GM23338 (cell line): ENCODE data around the gene APBA2. TPM values are rescaled to one million over a fixed set of nuclear protein-coding genes. Genes with fewer than 3 reads are reported as not detected.

Experiments
- ATAC-seq: fragments of 200-7000 bp; cut with Tn5 transposase; 3 replicates; pipeline ENCODE4 v1.9.1; 2020
- DNase-seq: peaks from one replicate; pipeline ENCODE4 v3.0.0-alpha.2; 2015; ENCODE audit warnings: low spot score
- H2AFZ ChIP-seq: fragments of 200-600 bp; sonication (generic); 2 replicates; pipeline ENCODE4 v1.8.0; 2016; ENCODE audit warnings: antibody characterized with exemption, mild to moderate bottlenecking, moderate library complexity
- H3F3A ChIP-seq: fragments of 200-600 bp; sonication (generic); replicated peaks from 2 replicates; pipeline ENCODE4 v1.8.0; 2017; ENCODE audit warnings: antibody characterized with exemption, mixed run types, low read depth
- H3K27ac ChIP-seq: fragments of 200-600 bp; sonication (generic); 2 replicates; pipeline ENCODE4 v1.6.1; 2016; ENCODE audit warnings: low read depth
- H3K27me3 ChIP-seq: fragments of 200-600 bp; sonication (generic); 2 replicates; pipeline ENCODE4 v1.8.0; 2016; ENCODE audit warnings: mild to moderate bottlenecking, mixed run types, moderate library complexity; ENCODE audit not compliant: insufficient read depth
- H3K36me3 ChIP-seq: fragments of 200-600 bp; sonication (generic); 2 replicates; pipeline ENCODE4 v1.8.0; 2016; ENCODE audit warnings: mild to moderate bottlenecking; ENCODE audit not compliant: insufficient read depth
- H3K4me1 ChIP-seq: fragments of 200-600 bp; sonication (generic); 2 replicates; pipeline ENCODE4 v1.8.0; 2016; ENCODE audit warnings: mild to moderate bottlenecking, moderate library complexity; ENCODE audit not compliant: insufficient read depth
- H3K4me2 ChIP-seq: fragments of 200-600 bp; sonication (generic); 2 replicates; pipeline ENCODE4 v1.7.1; 2017; ENCODE audit warnings: mixed run types
- H3K4me3 ChIP-seq: fragments of 200-600 bp; sonication (generic); 2 replicates; pipeline ENCODE4 v1.6.1; 2016; ENCODE audit warnings: mixed run types
- H3K79me2 ChIP-seq: fragments of 200-600 bp; sonication (generic); replicated peaks from 2 replicates; pipeline ENCODE4 v1.8.0; 2017; ENCODE audit warnings: mild to moderate bottlenecking; ENCODE audit not compliant: insufficient read depth
- H3K9me2 ChIP-seq: fragments of 200-600 bp; sonication (generic); 2 replicates; pipeline ENCODE4 v1.8.0; 2017; ENCODE audit not compliant: insufficient read depth
- H4K20me1 ChIP-seq: fragments of 200-600 bp; sonication (generic); replicated peaks from 2 replicates; pipeline ENCODE4 v1.8.0; 2017; ENCODE audit warnings: mild to moderate bottlenecking; ENCODE audit not compliant: insufficient read depth
- H3K27ac Mint-ChIP-seq: 2 replicates; pipeline ENCODE4 v1.8.0; 2020; ENCODE audit warnings: inconsistent platforms, mild to moderate bottlenecking, moderate library complexity, mixed read lengths
- H3K27me3 Mint-ChIP-seq: 3 replicates; pipeline ENCODE4 v1.8.0; 2022; ENCODE audit warnings: low read depth, mild to moderate bottlenecking, moderate library complexity, mixed read lengths, inconsistent platforms; ENCODE audit not compliant: insufficient read depth, poor library complexity
- H3K36me3 Mint-ChIP-seq: 3 replicates; pipeline ENCODE4 v1.8.0; 2021; ENCODE audit warnings: low read depth, mild to moderate bottlenecking, inconsistent platforms, moderate library complexity, mixed read lengths
- H3K4me1 Mint-ChIP-seq: 3 replicates; pipeline ENCODE4 v1.8.0; 2020; ENCODE audit warnings: mild to moderate bottlenecking, inconsistent platforms, mixed read lengths
- H3K4me3 Mint-ChIP-seq: 3 replicates; pipeline ENCODE4 v1.8.0; 2021; ENCODE audit warnings: moderate library complexity, mild to moderate bottlenecking, inconsistent platforms, mixed read lengths
- H3K9me3 Mint-ChIP-seq: 3 replicates; pipeline ENCODE4 v1.8.0; 2020; ENCODE audit warnings: moderate library complexity, mild to moderate bottlenecking, inconsistent platforms, mixed read lengths
- ETS1 ChIP-seq: IDR thresholded peaks from 2 replicates; pipeline ENCODE4 v1.6.1; 2016; ENCODE audit warnings: antibody characterized with exemption
- EZH2 ChIP-seq: fragments of 200-600 bp; sonication (generic); IDR thresholded peaks from one replicate; pipeline ENCODE4 v1.8.0; 2017; ENCODE audit warnings: antibody characterized with exemption, mild to moderate bottlenecking, low read depth; ENCODE audit not compliant: unreplicated experiment
- EZH2phosphoT487 ChIP-seq: fragments of 200-600 bp; sonication (generic); IDR thresholded peaks from one replicate; pipeline ENCODE4 v1.8.1; 2018; ENCODE audit warnings: antibody characterized with exemption; ENCODE audit not compliant: unreplicated experiment
- POLR2AphosphoS5 ChIP-seq: IDR thresholded peaks from 2 replicates; pipeline ENCODE4 v1.6.1; 2016; ENCODE audit warnings: antibody characterized with exemption, low read depth
- ZNF114 ChIP-seq: fragments of 250-450 bp; sonication (Bioruptor Pico); IDR thresholded peaks from 2 replicates; pipeline ENCODE4 v1.5.0; 2020; ENCODE audit warnings: mild to moderate bottlenecking, moderate library complexity
- ZNF462 ChIP-seq: fragments of 250-450 bp; sonication (Bioruptor Pico); IDR thresholded peaks from 2 replicates; pipeline ENCODE4 v1.5.0; 2020; ENCODE audit warnings: mild to moderate bottlenecking, moderate library complexity
- polyA plus RNA-seq: library from polyadenylated mRNA; unstranded; fragments of >200 nt; fragmentation: Nextera tagmentation; extraction: Ambion mirVana; gene quantifications from 2 replicates; pipeline ENCODE4 v1.2.1, GENCODE V29; 2016
- total RNA-seq: library from RNA; depleted of rRNA; stranded (reverse); fragments of >200 nt; shearing (Covaris generic); gene quantifications from 2 replicates; pipeline ENCODE4 v1.2.3, GENCODE V29; 2014
- TF ChIP-seq, protein P1 (sequence below), 2 experiments: fragments of 200-600 bp in 1 of 2; sonication (generic) in 1 of 2; conservative IDR thresholded peaks; 2 replicates each; pipeline versions ENCODE4 v1.5.1 to v1.6.1; 2016 to 2017; ENCODE audit warnings: antibody characterized with exemption in 2 of 2, low read depth in 2 of 2, mild to moderate bottlenecking in 2 of 2, moderate library complexity in 1 of 2

APBA2 gene
- total and polyA plus RNA-seq, 2 experiments from 2014 or later = 5.9 to 24.7 TPM

DNA sequence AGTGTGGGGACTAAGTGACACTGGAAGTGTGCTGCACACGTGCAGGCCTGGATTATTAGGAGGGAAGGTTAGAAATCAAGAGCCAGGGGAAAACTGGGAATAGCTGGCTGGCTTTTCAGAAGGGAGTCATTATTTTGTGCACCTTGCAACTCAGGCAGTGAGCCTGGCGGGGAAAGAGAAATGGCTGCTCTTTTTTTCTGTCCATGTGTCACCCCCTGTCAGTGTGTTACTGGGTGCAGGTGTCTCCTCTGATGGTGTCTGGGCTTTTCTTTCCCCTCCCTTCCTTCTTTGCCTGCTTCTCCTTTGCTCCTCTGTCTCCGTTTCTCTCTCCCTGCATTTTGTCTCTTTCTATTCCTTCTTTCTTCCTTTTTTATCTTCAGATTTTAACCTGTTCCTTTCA is 130.7 kb downstream of the APBA2 start:
- no peaks in the 10 kb centered on the region for H3K79me2 ChIP-seq
- Mint-ChIP-seq H3K9me3 (no peaks in the 10 kb centered on the region), H3K36me3 (no peaks in the 10 kb centered on the region), H3K4me1 (peaks cover 27% of the 10 kb centered on the region), H3K27ac (no peak overlapping the region), H3K4me3 (no peak overlapping the region), H3K27me3 (peaks cover 5% of the 10 kb centered on the region)
- no peak for TF ChIP-seq POLR2AphosphoS5
- no peak for TF ChIP-seq EZH2phosphoT487
- TF ChIP-seq ZNF462 = no peak
- TF ChIP-seq EZH2 = no peak
- TF ChIP-seq, protein P1, sequence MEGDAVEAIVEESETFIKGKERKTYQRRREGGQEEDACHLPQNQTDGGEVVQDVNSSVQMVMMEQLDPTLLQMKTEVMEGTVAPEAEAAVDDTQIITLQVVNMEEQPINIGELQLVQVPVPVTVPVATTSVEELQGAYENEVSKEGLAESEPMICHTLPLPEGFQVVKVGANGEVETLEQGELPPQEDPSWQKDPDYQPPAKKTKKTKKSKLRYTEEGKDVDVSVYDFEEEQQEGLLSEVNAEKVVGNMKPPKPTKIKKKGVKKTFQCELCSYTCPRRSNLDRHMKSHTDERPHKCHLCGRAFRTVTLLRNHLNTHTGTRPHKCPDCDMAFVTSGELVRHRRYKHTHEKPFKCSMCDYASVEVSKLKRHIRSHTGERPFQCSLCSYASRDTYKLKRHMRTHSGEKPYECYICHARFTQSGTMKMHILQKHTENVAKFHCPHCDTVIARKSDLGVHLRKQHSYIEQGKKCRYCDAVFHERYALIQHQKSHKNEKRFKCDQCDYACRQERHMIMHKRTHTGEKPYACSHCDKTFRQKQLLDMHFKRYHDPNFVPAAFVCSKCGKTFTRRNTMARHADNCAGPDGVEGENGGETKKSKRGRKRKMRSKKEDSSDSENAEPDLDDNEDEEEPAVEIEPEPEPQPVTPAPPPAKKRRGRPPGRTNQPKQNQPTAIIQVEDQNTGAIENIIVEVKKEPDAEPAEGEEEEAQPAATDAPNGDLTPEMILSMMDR (conservative IDR thresholded peaks at IDR 0.05; ENCODE audit: low read depth in 2 of 2) = no peak
- TF ChIP-seq ETS1 = no peak
- TF ChIP-seq ZNF114 = no peak
- no peaks in the 10 kb centered on the region for H3K27me3 ChIP-seq
- no peak overlapping the region for H3K4me2 ChIP-seq
- H3K27ac ChIP-seq = no peak overlapping the region
- no peak overlapping the region for H3K4me3 ChIP-seq
- H3K9me2 ChIP-seq = no peaks in the 10 kb centered on the region
- no peaks in the 10 kb centered on the region for H4K20me1 ChIP-seq
- no peaks in the 10 kb centered on the region for H3F3A ChIP-seq
- H2AFZ ChIP-seq = no peak overlapping the region
- peaks cover 8% of the 10 kb centered on the region for H3K4me1 ChIP-seq
- ATAC-seq = no peak
- H3K36me3 ChIP-seq = 0 out of 2 replicates have a peak, but pooled peaks cover 5% of the 10 kb centered on the region
- DNase-seq = no peak
